IPS DF 4.7 (cell line): ENCODE data around the gene ZNF132.
"Not testable (repeated sequence)": the region's sequence is repeated elsewhere in the genome, so short reads cannot be mapped to it uniquely, and the experiment has no call there.

Experiments
- DNase-seq: peaks from one replicate; pipeline ENCODE4 v3.0.0-alpha.2; 2013; ENCODE audit warnings: low spot score; ENCODE audit errors: extremely low read depth

Gene ZNF132

DNA sequence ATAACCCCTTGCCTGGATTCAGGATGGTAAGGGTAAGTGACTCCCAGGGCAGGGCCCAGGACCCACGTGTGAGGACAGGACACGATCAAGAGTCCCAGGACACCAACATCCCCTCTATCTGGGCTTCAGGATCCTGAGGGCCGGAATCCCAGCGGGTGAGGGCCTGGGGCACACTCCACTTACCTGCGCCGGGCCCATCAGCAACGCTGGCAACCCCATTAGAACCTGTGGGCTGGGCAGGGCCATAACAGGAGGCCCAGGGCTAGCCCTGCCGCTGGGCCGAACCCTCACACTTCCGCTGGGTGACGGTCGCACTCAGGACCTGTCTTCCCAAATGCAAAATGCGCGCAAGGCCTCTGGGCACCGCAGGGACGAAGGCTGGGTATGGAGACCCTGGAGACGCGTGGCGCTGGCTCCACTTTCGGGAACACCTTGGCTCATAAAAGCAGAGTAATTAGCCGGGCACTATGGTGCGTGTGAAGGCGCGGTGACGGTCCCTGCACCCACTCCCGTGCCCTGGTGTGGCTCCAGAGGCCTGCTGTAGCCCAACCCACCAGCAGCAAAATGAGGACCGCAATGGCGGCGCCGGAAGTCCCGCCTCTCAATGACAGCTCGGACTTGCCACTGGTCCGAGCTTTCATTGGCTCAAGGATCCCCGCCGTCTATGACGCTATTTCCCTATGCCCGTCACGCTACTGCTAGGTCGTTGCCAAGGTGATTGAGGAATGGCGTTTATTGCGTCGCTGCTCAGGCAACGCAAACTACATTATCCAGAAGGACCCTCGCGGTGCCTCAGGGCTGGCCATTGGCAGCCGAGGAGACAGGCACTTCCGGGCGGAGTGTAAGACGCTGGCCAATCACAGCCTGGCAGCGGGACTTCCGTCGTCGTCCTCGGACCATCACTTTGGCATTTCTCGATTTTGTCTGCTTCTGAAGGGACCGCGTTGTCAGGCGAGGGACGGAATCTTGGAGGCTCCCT, at the start of gene ZNF132:
ZNF132 (minus strand) TSS at position 578 of the 979 bp plus-strand sequence; CDS start at position 246, 332 bp downstream.
- peak; percentile 99 for DNase-seq

DNA sequence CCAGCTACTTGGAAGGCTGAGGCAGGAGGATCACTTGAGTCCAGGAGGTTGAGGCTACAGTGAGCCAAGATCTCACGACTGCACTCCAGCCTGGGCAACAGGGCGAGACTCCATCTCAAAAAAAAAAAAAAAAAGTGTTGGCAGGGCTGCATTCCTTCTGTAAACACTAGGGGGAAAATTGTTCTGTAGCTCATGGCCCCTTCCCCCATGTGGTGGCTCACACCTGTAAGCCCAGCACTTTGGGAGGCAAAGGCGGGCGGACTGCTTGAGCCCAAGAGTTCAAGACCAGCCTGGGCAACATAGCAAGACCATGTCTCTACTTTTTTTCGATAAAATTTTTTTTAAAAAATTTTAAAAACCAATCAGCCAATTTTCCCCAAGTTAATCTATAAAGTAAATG, 44.4 kb upstream of the ZNF132 start:
- DNase-seq: not testable (repeated sequence)

DNA sequence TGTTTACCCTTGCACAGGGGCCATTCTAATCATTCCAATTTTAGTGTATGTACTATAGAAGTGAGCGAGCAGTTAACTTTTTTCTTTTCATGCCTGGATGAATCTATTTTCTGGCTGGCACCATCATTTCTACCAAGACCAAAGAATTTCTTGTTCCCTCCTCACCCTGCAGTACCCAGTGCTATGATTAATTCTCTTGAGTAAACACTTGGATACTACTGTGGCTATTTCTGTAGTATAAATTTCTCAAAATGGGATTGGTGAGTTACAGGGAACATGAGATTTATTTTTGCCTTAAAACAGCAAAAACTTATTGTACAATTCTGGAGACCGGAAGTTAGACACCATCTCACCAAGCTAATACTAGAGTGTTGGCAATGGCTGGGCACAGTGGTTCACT, 43.8 kb upstream of the ZNF132 start:
- no peak for DNase-seq

DNA sequence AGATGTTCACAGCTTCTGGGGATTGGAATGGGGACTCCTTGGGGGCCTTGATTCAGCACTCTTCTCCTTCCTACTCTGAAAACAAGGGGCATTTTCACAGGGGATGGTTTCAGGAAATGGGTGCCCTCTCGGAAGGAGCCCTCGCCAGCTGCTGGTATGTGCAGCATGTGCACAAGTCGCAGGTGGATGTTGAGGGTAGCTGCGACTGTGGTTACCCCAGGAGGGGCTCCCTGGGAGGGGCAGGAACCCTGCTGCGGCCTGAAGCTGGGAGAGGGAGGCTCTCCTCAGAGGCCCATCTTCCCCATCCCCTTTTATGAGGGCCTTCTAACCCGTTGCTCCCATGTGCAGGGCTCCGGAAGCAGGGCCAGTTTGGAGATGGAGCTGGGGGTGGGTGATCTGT, 42.4 kb upstream of the ZNF132 start:
- DNase-seq: no peak

DNA sequence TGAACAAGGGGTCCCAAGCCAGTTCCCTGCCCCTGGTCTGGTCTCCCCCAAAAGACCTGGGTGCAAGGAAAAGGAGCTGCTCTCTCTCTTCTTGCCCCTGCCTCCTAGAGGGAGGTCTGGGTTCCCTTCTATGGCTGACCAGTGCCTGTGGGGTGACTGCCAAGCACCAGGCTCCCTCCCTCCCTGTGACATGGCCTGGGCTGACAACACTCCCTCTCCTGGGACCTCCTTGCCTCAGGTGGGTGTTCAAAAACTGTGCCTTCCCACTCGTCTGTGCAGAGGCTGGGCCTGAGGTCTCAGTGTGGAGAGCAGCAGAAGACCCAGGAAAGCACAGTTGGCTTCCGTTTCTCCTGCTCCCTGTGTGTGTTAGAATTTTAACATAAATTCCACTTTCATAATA, 40.9 kb upstream of the ZNF132 start:
- DNase-seq: no peak

DNA sequence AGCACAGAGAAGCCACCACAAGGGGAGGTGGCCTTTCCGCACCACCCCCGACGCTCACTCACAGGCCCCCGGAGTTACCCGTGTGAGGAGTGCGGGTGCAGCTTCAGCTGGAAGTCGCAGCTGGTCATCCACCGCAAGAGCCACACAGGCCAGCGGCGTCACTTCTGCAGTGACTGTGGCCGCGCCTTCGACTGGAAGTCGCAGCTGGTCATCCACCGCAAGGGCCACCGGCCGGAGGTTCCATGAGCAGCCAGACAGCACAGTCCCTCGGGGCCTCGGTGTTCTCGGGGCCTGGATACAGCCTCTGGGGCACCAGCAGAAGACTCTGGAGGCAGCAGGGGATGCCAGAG, 40.5 kb upstream of the ZNF132 start:
- DNase-seq: no peak

DNA sequence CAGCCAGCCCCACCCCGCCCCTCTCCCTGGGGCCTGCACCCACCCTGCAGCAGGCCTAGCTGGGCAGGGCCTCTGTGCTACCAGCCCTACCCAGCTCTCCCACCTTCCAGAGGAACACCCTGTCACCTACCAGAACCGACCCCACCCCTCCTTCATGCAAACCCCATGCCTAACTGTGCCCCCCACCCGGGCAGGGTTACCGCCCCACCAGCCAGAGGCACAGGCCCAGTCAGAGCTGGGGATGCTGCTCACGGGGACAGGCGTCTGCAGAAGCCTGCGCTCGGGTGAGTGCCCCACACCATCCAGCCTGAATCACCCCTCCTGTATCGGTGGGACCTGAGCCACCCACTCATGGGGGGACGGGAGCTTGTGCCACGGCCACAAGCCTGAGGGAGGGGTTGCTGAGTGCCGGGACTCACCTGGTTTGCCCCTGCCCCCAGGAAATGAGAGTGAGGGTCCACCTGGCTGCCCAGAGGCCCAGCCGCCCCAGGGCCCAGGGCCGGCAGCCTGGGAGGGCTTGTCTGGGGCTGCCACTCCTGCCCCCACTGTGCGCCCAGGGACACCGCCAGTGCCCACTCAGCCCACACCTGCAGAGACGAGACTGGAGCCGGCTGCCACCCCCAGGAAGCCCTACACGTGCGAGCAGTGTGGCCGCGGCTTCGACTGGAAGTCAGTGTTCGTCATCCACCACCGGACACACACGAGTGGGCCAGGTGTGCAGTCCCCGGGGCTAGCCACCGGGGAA, 40.0 kb upstream of the ZNF132 start:
- DNase-seq: no peak

DNA sequence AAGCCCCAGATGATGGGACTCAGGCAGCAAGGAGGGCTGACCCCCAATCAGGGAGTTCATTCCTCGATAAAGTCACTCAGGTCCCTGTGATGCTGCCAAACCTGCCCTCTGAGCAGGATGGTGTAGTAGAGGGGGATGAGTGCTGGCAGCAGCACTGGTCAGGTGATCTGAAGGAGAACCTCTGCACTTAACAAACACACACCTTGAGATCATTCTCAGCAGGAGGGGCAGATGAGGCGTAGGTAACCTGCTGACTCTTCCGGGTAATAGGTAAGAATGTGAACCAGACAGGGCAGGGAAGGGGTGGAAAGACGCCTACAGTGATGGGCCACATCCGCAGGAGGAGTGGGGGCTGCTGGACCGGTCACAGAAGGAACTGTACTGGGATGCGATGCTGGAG, 39.4 kb upstream of the ZNF132 start:
- DNase-seq: no peak

DNA sequence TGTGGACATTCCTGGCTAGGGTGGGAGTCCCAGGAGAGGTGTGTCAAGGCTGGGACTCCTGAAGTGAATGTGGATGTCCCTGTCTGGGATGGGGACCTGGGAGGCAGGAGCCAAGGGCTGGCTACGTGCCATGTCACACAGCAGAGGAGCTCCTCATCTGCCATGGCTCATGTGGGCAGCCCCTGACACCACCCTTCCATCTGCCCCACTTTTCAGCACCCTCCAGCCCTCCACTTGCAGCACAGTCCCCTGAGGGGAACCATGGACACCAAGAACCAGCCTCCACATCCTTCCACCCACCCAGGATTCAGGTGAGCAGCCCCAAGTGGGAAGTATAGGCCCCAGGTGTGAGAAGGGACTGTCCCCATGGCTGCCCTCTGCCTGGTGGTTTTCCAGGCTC, 37.9 kb upstream of the ZNF132 start:
- no peak for DNase-seq

DNA sequence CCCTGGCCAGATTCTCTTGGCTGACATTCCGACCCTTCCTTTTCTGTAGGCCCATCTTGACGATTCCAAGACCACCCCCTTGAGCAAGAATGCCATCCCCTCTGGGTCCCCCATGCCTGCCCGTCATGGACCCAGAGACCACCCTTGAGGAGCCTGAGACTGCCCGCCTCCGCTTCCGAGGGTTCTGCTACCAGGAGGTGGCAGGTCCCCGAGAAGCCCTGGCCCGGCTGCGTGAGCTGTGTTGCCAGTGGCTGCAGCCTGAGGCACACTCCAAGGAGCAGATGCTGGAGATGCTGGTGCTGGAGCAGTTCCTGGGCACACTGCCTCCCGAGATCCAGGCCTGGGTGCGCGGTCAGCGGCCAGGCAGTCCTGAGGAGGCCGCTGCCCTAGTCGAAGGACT, 37.2 kb upstream of the ZNF132 start:
- DNase-seq: no peak

DNA sequence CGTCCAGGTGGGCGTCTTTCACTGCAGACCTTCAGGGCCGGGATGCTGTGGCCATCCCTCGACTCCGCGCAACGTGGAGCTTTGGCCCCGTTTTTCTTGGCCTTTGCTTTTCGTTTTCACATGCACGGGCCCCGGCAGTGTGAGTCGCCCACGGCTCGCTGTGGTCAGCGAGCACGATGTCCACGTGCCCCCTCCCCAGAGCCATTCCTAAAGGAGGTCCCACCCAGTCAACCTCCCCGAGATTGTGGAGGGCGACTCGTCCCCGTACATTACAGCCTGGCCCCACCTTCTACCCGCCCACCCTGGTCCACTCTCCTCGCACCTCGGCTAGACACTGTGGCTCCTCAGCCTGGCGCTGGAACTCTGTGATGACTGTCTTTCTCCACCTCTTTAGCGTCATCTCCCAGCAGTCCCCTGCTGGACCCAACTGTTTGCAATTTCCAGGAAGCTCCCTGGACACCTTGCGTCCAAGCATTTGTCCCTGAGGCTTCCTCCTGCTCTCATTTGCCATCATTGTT, 36.6 kb upstream of the ZNF132 start:
- no peak for DNase-seq

DNA sequence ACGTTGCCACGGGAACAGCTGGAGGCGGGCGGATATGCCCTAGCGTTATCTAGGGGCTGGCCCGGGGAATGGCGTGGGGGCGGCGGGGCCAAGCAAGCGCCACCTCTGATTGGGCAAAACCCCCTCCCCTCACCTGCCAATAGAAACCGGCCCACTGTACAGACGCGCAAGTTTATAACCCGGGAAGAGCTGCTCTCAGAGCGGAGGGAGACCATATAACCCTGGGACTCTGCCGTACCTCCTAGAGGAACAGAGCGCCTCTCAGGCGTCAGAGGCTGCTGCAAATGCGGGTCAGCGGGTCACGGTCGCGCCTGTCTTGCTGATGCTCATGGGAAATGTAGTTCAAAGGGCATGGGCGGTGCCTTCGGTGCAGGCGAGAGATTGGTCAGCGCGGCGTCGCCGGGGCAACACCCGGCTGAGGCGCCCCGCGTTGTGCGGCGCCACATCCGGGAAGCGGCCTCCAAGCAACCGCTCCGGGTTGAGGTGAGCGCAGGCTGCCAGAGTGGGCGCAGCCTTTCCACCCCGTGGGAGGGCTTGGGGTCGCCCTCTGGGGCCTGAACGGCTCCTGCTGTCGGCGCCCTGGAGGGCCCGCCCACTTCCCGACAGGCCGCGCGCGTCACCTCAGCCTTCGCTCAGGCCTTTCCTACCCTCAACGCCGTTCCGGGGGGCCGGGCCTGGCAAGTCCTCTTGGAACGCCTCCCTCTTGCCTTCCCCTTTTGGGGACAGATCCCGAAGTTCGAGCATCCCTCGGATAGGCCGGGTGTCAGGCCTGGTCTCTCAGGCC, 36.0 kb upstream of the ZNF132 start, which contains the start of gene ZNF446:
ZNF446 (plus strand) TSS at position 639 of the 784 bp plus-strand sequence. CDS start 867 bp downstream, outside the sequence.
- peak; percentile 85 for DNase-seq

DNA sequence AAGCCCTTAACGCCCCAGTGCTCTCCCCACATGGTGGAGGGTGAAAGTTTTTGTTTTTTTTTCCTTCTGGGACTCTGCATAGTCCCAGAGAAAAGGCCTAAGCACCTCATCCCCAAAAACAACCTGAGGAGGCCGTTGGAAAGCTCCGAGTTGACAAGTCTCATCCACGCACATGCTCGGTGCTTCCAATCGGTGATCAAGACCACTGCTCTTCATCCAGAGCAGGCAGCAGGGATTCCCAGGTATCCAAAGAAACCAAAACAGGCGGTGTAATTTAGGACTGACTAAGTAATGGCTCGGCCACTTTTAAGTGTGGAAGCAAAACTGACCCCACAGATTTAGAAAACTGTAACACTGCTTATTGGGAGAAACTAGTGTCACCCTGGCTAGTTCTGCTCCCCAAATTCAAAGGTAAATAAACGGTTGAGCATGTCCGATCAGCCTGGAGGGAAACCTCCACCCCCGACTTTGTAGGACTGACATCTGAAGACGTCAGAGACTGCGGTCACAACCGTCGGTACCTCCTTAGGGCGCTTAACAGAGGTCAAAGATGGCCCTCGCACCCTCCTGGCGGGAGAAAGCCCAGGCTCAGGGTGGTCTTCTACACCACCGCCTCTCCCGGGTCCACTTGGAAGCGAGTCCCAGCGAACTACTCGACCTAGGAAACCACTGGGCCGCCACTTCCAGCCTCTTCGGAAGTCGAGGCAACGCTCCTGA, 35.2 kb upstream of the ZNF132 start:
- DNase-seq: no peak

DNA sequence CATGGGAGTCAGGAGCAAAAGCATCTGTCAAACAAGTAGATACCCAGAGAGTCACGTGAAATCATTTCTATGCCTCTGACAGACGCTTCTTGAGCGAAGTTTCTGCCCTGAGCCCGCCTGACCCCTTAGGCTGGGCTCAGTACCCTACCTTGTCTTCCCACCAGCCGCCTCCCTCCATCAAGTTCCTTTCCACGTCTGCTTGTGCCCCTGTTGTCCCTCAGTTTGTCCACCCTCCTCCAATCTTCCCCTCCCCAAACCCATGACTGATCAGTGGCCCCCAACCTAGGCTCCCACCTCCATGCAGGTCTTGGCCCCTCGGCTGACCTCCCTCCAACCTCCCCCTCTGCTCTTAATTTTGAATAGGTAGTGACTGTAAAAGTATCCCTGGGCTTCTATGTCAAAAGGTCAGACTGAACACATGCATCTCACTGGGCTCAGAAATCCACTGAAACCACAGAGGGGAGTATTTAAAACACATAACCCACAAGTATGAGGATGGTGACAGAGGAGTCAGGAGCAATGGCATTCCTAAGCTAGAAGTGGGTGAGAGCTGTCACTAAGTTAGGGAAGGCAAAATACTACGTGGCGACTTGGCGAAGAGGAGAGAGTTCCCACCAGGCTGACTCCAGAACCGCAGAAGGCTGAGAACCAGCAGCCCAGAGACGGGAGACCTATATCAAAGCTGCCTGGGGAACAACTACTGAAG, 34.5 kb upstream of the ZNF132 start:
- DNase-seq: no peak

DNA sequence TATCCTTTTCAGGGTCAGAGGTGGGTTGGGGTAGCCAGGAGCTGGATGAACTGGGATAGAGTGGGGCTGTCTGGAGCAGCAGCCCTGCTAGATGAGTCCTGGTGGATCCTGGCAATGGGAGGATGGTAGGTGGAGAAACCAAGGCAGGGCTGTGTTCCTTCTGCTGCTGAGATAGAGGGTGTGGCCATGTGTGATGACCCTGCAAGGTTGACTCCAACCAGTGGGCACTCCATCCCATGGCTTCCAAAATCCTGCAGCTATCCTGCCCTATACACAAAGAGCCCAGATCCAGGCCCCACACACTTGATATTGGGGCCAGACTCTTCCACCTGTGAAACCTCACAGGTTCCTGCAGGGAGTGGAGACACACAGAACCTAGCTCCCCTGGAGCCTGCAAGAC, 33.8 kb upstream of the ZNF132 start:
- DNase-seq: no peak

DNA sequence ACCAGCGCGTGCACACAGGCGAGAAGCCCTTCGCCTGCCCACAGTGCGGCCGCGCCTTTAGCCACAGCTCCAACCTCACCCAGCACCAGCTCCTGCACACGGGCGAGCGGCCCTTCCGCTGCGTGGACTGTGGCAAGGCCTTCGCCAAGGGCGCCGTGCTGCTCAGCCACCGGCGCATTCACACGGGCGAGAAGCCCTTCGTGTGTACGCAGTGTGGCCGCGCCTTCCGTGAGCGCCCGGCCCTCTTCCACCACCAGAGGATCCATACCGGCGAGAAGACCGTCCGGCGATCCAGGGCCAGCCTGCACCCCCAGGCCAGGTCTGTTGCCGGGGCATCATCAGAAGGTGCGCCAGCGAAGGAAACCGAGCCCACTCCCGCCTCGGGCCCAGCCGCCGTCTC, 31.8 kb upstream of the ZNF132 start:
- DNase-seq: no peak

DNA sequence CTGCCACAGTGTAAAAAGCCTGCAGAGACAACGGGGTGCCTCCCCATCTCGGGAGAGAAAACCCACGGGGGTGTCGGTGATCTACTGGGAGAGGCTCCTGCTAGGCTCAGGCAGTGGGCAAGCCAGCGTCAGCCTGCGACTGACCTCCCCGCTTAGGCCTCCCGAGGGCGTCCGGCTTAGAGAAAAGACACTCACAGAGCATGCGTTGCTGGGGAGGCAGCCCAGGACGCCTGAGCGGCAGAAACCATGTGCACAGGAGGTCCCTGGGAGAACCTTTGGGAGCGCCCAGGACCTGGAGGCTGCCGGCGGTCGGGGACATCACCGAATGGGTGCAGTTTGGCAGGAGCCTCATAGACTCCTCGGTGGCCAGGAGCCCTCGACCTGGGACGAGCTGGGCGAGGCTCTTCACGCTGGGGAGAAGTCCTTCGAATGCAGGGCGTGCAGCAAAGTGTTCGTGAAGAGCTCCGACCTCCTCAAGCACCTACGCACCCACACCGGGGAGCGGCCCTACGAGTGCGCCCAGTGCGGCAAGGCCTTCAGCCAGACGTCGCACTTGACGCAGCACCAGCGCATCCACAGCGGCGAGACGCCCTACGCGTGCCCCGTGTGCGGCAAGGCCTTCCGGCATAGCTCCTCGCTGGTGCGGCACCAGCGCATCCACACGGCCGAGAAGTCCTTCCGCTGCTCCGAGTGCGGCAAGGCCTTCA, 31.0 kb upstream of the ZNF132 start:
- DNase-seq: not testable (repeated sequence)

DNA sequence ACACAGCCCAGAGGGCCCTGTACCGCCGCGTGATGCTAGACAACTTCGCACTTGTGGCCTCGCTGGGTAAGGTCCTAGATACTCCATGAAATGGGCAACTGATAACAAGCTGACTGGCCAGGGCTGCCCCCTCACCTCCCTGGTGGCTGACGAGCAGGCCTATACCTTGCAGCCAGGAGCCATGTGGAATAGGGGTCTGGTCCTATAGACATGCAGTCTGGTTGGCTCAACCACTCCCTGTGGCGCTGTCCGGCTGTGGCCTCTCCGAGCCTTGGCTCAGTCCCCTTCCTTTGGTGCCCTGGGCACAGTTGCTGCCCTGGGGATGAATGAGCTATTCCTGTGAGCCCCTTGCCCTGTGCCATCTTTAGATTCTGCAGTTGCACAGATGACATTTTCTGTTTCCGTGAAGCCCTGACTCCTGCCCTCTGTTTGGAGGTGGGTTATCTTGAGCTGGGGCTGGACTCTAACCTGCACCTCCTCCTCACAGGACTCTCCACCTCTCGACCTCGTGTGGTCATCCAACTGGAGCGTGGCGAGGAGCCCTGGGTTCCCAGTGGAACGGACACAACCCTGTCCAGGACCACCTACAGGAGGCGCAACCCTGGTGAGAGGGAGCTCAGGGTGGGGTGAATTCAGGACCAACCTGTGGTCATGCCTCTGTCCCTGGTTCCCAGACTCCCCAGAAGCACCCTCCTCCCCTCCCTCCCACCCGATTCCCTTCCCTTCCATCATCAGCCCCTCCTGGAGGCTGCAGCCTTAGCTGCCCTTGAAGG, 29.5 kb upstream of the ZNF132 start:
- no peak for DNase-seq
